GM12891 (cell line): ENCODE data around the gene DDRGK1.

Experiments used
- DNase-seq: peaks from one replicate; pipeline ENCODE4 v3.0.0; 2011; ENCODE audit warnings: low spot score; ENCODE audit not compliant: insufficient read length
- FAIRE-seq: peaks from 2 replicates; lab custom pipeline; 2011; peaks lifted over from hg19 to GRCh38; lab: Jason Lieb, UNC
- PAX5 ChIP-seq: IDR thresholded peaks from 2 replicates; pipeline ENCODE4 v1.6.1; 2011; ENCODE audit warnings: low read length, moderate library complexity, mild to moderate bottlenecking; ENCODE audit not compliant: insufficient read depth, severe bottlenecking
- POLR2A ChIP-seq: IDR thresholded peaks from 2 replicates; pipeline ENCODE4 v1.6.1; 2011; ENCODE audit warnings: low read depth, low read length, control low read depth
- POLR2AphosphoS5 ChIP-seq: IDR thresholded peaks from 2 replicates; pipeline ENCODE4 v1.6.1; 2011; ENCODE audit warnings: low read depth, low read length, control low read depth
- POU2F2 ChIP-seq: IDR thresholded peaks from 2 replicates; pipeline ENCODE4 v1.6.1; 2011; ENCODE audit warnings: low read depth, mild to moderate bottlenecking, control low read depth, low read length, moderate library complexity
- SPI1 ChIP-seq: IDR thresholded peaks from 2 replicates; pipeline ENCODE4 v1.6.1; 2011; ENCODE audit warnings: low read depth, low read length, control low read depth
- TAF1 ChIP-seq: IDR thresholded peaks from 2 replicates; pipeline ENCODE4 v1.6.1; 2011; ENCODE audit warnings: low read depth, low read length, control low read depth

DDRGK1 gene

GRCh38 chr20:3244613-3245012 is 40.1 kb upstream of the DDRGK1 start:
- FAIRE-seq, result no peak
- TF ChIP-seq POLR2AphosphoS5 (no peak), POLR2A (no peak), SPI1 (no peak), TAF1 (no peak), POU2F2 (no peak), PAX5 (no peak)
- no peak for DNase-seq

- FAIRE-seq (no peak), DNase-seq (no peak)
- TF ChIP-seq PAX5, result no peak
Measured at GRCh38 chr20:3243718-3244358, 39.4 kb upstream of the DDRGK1 start.

DNA sequence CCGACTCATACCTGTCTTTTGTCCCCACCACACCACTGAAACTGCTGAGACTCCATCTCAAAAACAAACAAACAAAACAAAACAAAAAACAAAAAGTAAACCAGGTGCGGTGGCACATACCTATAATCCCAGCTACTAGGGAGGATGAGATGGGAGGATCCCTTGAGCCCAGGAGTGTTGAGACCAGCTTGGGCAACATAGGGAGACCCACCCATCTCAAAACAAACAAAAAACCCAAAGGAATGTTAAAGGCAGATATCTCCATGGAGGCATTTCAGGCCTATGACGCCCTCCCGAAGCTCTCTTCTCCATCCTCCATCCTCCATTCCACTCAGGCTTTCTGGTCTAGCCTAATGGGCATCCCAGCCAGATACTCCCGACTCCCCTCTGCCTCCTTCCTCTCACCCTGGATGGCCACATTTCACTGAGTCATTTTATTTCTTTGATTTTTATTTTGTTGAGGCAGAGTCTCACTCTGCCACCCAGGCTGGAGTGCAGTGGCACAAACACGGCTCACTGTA is 37.8 kb upstream of the DDRGK1 start:
- TF ChIP-seq PAX5, result no peak
- TF ChIP-seq POLR2AphosphoS5, result no peak
- no peak for TF ChIP-seq SPI1
- no peak for TF ChIP-seq TAF1
- no peak for TF ChIP-seq POU2F2
- no peak for TF ChIP-seq POLR2A
- FAIRE-seq, result no peak
- no peak for DNase-seq

GRCh38 chr20:3240776-3241363 is 36.4 kb upstream of the DDRGK1 start:
- DNase-seq (no peak), FAIRE-seq (no peak)
- TF ChIP-seq POLR2AphosphoS5 (no peak), POLR2A (no peak), POU2F2 (no peak), SPI1 (no peak), TAF1 (no peak), PAX5 (no peak)

DNA sequence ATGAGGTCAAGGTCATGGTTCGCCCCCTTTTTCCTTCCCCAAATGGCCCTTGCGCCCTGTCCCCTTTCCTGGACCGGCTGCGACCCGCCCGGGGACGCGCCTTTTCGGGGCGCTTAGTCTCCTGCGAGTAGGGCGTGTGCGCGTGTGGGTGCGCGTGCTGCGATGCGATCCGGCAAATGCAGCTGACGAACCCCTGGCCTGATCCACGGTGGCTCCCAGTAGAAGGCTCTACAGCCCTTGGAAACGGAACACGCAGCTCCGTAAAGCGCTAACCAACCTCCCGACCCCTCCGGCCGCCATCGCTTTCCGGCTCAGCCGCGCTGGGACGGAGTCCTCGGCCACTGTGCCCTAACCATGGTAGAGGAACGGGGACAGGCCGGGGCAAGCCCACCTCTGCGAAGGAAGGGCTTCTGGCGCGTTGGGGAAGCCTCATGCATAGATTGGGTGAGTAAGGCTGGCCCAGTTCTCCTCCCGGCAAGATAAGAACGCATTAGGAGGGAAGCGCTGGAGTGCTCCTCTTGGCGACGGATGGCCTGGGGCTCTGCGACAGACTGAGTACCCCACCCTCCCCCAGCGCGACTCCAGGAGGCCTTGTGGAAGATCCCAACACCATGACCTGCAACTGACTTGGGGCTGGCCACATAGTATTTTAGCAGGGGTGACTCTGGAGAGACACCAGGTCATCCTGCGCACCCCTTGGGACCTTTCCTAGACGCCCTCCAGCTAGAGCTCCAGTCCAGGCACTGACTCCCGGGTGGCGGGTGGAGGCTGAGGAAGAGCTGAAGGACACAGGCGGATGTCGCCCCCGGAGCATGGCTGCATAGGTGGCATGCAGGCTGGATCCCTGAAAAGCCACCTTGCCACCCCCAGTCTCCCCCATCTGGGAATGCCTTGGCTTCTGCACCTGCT is 35.6 kb upstream of the DDRGK1 start:
- FAIRE-seq (no peak), DNase-seq (no peak)
- TF ChIP-seq POLR2AphosphoS5, result no peak
- no peak for TF ChIP-seq POLR2A
- TF ChIP-seq TAF1, result no peak
- no peak for TF ChIP-seq PAX5
- no peak for TF ChIP-seq SPI1
- no peak for TF ChIP-seq POU2F2

DNA sequence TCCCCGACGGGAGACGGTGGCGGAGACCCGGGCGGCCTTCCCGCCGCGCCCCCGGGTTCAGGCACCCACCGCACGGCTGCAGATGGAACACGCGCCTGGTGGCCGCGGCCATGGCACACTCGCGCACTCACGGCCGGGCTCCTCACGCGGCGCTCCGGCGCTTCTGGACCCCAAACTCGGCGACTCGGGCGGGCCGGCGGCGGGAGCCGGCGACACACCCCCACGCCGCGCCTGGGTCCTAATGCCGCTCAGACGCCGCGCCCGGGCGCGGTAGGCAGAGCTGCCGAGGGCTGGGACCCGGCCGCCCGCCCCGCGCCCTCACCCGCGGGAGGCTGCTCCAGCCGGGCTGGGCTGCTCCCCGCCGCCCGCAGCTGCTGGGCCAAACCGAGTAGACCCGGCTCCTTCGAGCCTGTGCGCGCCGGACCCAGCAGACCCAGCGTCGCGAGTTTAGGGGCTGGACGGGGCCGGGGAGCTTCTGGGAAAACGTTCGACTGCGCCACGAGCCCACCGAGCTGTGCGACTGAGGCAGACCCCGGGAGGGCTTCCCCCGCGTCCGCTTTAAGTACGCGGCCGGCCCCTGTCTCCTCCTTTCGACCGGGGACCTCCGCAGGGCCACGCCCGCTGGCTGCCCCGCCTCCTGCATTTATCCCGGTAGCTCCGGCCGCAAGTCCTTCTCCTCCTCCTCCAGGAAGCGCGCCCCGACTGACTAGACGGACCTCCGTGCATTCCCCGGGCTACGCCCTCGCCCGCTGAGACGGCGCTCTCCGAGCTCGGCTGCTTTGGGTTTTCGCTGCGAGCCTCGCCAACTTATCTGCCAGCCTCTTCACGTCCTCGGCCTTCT is 34.8 kb upstream of the DDRGK1 start, which contains the start of gene SLC4A11:
Gene SLC4A11 (minus strand): TSS at position 165 of the 841 bp plus-strand sequence. CDS start 53 bp downstream, at position 112.
- FAIRE-seq (peak; percentile 64), DNase-seq (peak; percentile 91)
- TF ChIP-seq POLR2AphosphoS5, result no peak
- TF ChIP-seq POU2F2, result no peak
- TF ChIP-seq POLR2A, result no peak
- no peak for TF ChIP-seq PAX5
- no peak for TF ChIP-seq TAF1
- no peak for TF ChIP-seq SPI1

GRCh38 chr20:3238616-3239025 is 34.1 kb upstream of the DDRGK1 start:
- FAIRE-seq (no peak), DNase-seq (peak; percentile 84)
- TF ChIP-seq TAF1 (no peak), SPI1 (no peak), POLR2A (no peak), PAX5 (no peak), POLR2AphosphoS5 (no peak), POU2F2 (no peak)

DNA sequence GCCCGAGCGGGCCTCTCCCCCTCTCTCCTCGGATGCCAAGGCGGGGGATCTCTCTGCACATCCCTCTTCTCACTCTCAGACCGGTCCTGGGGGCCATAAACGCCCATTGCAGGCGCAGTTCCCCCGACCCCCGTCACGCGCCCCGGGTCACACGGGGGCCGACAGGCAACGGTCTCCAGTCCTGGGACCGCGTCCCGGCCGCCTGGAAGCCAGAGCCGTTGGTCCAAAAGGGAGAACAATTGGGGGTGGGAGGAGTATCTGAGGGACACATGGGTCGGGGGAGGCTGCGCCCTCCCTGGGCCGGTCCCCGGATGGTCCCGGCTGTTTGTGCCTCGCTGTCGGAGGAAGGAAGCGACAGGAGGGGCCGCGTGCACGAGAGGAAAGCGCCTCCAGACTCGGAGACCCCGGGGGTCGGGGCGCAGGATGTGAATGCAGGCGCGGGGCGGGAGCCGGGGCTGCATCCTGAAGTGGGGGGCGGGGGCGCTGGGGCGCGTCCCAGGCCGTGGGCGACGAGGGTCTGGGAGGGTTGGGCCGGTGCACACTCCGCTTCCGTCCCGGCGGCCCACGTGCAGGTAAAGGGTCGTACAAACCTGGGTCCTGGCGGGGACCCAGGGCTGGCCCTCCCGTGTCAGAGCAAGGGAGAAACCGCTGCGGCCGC is 33.6 kb upstream of the DDRGK1 start:
- no peak for DNase-seq
- TF ChIP-seq POU2F2 (no peak), TAF1 (no peak), PAX5 (no peak), POLR2AphosphoS5 (no peak), SPI1 (no peak), POLR2A (no peak)
- FAIRE-seq, result no peak
